Epidermal melanocyte (primary cell): ENCODE results near the gene INSL3.
A peak's percentile ranks its signal among the peaks of the same experiment; 100 is the strongest.

Source experiments
- DNase-seq: peaks from one replicate; pipeline ENCODE4 v3.0.0; 2011; ENCODE audit warnings: low spot score; ENCODE audit not compliant: insufficient read length

The INSL3 gene

DNA sequence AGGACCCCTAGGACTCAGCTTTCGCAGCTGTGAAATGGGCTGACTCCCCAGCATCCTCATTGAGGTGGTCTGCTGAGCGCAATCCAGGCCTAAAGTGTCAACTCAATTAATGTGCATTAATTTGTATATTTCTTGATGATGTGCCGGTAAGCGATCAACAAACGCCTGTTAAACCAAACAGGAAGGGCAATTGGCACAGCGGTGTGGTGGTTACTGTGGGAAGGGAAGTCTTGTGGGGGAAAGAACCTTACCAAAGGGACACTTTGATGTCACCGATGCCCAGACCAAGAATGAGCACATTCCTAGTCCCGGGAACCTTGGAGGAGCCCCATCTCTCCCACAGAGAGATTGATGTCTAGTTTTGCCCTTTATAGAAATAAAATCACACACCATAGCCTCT, 24.8 kb upstream of the INSL3 start:
- no peak for DNase-seq

DNA sequence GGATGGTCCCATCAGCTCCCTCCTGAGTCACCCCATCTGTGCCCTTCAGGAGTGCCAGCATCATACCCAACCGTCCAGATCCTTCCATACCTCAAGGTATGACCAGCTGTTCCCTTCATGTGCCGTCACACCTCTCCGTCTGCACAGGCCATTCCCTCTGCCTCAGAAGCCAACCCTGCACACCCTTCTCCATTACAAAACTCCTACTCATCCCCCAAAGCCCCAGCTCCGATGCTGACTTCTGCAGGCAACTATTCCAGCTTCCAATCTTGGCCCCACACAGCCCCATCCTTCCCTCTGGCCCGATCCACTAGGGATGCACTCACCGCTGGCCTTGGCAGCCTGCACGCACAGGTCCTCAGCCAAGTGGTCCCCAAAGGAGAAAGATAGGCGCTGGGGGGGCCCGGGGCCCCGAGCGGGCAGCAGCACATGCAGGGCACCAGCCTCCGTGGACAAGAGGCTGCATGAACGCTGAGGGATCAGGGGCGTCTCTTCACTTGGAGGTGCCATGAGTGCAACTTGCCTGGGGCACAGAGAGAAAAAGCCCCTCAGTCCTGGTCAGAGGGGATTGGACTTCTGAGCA, 22.7 kb upstream of the INSL3 start:
- no peak for DNase-seq

DNA sequence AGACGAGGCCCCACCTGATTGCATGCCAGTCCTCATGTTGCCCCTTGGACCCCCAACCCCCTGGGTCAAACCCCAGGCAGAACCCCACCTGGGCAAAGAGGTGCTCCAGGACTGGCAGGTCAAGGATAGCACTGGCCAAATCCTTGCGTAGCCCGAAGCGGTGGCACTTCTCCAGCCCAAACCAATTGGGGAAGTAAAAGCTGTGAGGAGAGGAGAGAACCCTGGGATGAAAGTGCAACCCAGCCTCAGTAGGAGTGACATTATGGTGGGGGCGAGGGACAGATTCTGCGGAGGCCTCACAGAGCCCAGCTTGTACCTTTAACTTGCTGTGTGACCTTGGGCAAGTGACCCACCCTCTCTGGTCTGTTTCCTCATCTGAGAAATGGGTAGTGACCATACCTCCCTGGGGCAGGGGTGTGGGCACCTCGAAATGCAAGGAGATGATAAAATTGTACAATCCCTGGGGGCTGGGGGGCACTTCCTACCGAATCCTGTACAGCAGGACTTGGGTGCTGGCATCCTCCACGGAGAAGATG, 22.0 kb upstream of the INSL3 start:
- no peak for DNase-seq

DNA sequence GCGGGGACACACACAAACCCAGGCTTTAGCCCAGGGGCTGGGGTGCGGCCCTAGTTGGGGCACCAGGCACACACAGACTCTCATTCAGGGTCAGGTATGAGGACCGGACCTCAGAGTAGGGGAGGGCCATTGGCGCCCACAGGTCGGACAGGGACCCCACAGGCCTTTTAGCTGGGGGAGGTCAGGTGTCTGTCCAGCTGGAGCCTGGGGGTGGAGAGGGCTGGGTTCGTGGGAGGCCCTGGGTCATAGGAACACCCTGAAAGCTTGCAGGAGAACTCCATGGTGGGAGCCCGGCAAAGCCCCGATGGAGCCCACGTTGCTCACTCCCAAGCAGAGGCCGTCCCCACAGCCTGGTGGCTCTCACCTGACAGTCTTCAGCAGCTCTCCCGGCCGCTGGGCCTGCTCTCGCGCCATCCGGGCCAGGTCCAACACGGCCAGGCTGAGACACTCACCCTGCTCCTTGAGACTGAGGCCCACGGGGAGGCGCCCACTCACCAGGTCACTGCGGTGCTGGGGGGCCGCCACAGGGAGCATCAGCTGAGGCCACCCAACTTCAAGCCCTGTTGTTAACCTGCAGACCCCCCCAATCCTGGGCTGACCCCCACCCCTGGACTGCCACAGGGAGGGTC, 21.5 kb upstream of the INSL3 start:
- no peak for DNase-seq

DNA sequence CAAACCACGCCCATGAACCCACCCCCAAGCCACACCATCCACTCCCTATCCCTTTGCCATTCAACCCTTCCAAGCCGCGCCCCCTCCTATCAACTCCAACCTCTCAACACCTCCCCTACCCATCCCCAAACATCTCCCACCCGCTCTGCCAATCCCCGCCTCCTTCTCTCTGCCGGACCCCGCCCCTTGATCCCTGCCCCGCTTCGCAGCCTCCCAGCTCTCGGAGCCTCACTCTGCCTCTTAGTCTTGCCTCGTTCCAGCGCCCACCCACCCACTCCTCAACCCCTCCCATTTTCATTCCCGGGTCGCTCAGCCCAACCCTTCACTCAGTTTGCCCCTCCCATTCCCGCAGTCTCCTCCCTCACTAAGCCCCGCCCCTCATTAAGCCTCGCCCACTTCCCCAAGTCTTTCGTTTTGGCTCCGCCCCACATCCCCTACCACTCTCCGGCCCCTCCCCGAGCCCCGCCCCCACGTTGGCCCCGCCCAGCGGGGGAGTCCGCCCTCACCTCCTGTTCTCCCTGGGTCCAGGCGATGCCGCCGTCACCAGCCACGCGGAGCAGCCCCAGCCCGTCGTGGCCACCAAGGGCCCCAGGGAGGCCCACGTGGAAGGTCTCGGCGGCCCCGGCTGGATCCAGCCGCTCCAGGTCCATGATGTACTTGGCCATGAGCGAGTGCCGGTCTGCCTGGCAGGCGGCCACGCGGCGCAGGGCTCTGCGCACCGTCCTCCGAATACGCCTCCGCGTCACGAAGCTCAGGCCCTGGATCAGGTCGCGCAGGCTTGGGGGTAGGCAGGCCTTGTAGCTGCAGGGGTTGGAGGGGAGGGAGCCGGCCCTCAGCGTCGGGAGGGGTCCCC, 20.7 kb upstream of the INSL3 start:
- peak; percentile 93 for DNase-seq

DNA sequence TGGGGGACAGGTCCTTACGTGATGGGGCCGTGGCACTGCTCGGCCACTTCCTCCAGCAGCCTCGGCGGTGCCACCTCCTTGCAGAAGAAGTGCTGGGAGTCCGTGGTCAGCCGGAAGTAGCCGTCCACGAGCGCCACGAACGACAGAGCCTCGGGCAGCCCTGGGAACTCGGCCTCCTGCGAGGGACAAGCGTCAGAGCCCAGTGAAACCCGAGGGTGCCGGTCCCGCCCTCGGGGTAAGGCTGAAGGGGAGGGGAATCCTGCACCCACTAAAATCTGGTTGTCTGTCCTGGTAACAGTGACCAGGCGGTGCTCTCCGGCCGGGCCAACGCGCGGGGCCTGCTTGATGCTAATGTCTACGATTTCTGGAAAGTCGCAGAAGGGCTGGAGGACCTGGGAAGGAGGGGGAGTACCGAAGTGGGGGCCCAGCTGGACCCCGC, 20.1 kb upstream of the INSL3 start:
- DNase-seq = no peak

DNA sequence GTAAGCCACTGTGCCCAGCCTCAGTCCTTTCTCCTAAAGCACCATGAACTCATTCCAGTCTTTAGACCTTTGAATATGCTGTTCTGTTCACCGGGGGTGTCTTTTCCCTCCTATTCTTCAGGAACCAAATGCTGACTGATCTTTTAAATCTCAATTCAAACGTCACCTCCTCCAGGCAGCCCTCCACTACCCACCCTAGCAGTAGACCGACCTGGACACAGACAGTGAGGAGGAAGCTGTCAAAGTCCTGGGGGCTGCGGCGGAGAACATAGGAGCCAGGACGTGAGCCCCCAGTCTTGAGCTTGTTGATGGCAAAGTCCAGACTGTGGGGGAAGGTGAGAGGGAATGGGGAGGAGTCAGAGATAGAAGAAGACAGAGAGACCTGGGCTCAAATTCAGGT, 18.7 kb upstream of the INSL3 start:
- no peak for DNase-seq

DNA sequence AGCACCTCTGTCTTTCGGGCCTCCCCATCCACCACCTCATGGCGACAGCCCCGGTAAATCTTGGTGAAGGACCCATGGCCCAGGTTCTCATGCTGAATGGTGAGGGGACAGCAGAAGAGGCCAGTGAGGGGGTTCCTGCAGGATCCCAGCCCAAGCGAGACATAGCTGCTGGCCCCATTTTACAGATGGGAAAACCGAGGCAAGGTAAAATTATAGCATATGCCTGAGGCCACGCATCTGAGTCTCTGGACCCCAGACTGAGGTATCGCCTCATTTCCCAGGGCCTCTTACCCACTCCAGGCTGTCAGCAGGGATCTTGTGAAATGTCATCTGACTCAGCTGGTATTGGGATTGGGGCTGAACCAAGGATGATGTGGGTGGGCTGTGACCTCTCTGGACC, 16.7 kb upstream of the INSL3 start:
- DNase-seq = no peak

DNA sequence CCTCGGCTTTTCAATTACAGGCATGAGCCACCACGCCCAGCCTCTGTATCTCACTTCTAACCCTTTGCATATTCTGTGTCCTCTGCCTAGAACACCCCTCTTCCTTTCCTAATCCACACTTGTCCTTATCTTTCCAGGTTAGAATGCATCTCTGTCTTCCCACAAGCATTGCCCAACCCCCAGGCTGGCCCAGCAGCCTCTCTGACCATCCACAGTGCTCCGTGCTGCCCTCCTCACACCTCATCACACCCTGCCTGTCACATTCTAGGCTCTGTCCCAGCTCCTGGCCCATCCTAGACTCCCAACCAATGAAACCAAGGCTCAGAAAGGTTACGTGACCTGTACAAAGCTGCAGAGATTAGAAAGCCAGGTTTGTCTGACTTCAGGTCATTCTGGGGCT, 15.2 kb upstream of the INSL3 start:
- DNase-seq = no peak

DNA sequence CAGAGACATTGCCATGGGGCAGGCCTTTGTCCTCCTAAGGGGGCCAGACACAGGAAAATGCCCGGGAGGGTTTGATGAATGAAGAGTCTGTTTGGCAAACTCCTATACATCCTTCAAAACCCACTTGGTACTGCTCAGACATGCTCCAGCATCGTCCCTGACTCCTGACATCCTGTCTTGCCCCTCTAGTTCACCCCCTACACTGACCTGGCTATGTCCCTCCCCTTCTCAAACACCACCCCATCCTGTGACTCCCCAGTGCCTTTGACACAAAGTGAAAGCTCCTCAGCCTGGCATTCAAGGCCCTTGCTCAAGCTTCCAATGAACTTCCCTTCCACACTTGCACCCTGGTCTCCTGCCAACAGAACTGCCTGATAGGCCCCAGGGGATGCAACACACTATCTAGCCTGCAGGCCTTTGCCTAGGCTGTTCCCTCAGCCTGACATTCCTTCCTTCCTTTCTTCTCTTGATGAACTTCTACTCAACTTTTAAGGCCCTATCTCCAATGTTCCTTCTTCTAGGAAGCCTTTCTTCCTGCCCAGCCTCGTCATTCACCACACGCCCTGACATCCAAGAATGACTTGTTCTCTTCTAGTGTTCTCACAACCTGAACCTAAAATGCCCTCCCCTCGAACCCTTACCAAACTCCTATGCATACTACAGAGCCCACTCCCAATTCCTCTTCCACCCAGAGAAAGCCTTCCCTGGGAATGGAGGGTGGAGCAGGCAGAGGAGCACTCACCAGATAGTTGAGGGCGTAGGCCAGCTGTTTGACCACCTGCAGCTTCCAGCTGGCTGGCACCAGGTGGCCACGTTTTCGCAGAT, 14.1 kb upstream of the INSL3 start:
- no peak for DNase-seq

DNA sequence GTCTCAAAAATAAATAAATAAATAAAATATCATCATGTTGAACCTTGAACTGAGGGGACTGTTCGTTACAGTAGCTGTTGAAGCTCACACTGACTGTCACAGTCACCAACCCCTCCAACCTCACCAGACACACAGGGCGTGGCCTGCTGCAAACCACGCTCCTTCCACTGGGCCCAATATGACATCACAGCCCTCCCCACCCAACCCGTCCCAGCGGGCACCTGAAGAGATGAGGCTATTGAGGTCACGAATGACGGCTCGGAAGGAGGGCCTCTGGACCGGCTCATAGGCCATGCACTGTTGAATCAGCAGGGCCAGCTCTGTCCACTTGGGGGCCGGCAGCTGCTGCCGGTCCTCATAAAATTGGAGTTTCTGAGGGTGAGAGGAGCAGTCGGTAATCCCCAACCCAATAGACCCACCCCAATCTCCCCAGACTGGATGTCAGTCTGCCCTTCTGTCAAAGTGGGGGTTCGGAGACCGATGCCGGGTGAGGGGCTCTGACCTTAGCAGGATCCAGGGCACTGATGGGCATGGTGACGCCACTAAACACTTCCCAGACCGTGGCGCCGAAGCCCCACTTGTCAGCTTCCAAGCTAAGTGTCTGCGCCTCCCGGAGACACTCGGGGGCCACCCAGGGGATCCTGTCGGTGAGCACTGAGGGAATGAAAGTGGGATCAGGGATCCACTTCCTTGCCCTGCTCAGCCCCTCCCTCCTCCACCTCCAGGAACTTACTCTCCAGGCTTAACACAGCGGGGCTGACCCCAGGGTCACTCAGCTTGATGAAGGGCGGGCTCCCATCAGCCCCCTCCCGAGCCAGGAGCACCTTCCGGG, 13.2 kb upstream of the INSL3 start:
- no peak for DNase-seq

DNA sequence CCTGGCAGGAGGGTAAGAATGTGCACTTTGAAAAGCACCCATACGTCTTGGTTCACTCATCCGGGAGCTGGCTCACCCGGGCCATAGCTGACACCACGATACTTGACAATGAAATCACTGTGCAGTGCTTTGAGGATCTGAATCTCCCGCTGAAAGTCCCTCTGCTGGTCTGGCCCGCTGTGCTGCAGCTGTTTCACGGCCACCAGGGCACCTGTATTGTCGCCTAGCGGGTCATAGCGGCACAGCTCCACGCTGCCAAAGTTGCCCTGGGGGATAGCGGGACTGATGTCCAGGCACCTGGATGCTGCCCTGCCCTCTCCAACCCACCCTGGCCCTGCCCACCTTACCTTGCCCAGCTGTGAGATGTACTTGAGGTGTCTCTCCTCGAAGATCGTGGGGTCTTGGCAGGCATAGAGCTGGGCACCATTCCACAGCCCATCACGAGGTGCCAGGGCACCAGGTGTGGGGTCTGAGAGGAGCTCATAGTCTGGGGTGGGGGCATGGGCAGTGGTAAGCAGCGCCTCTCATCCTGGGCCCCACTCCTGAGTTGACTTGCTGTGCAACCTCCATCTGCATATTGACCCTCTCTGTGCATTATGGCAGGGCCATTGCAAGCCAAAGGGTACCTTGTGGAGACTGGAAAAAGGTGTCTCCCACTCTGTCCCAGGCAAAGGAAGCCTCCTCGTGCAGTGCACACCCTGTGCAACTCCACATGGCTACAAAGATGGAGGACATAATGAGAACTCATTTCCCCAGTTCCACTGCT, 11.3 kb upstream of the INSL3 start:
- no peak for DNase-seq

DNA sequence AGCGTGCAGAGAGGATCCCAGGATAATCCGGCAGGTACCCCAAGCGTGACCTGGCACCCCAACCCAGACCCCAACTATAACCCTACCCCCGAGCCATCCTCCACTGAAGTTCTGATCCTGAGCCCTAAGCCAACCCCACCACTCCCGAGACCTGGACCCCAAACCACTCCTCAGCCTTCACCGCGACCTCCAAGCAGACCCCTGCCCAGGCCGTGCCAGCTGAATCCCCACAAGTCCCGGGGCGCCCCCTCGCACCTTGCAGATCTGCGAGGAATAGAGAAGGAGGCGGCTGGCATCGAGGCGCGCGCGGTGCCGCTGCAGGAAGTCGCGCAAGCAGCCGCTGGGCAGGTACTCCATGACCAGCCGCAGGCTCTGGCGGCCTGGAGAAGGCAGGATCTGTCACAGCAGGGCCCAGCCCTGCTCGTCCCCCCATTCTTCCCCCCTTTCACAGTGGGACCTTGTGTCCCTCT, 10.1 kb upstream of the INSL3 start:
- DNase-seq = no peak

DNA sequence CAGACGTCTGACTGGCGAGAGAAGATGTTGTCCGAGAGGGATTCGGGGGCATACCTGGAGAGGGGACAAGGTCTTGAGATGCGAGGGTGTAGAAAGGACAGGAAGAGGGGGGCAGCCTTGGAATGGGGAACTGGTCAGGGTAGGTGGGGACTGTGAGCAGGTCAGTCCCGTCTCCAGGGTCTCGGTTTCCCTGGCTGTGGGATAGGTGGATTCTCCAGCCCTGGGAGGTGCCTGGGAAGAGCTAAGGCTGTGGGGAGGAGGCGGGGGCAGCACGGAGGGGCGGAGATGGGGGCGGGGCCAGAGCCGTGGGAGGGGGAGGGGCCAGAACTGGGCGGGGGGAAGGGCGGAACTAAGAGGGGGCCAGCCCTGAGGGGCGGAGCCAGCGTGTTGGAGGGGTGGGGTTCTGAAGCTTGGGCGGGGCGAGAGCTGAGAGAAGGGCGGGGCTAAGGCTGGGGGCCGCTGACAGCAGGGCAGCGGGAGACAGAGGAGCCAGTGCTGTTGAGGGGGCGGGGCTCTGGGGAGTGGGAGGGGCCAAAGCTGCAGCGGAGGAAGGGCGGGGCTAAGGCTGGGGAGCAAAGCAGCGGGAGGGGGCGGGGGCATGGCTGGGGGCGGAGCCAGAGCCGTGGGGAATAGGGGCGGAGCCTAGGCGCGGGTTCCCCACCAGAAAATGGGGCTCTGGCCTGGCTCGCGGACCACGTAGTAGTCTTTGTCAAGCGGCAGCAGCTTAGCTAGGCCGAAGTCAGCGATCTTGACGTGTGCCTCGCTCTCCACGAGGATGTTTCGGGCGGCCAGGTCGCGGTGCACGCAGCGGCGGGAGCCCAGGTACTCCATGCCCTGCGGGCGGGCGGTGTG, 9.5 kb upstream of the INSL3 start:
- peak; percentile 42 for DNase-seq

DNA sequence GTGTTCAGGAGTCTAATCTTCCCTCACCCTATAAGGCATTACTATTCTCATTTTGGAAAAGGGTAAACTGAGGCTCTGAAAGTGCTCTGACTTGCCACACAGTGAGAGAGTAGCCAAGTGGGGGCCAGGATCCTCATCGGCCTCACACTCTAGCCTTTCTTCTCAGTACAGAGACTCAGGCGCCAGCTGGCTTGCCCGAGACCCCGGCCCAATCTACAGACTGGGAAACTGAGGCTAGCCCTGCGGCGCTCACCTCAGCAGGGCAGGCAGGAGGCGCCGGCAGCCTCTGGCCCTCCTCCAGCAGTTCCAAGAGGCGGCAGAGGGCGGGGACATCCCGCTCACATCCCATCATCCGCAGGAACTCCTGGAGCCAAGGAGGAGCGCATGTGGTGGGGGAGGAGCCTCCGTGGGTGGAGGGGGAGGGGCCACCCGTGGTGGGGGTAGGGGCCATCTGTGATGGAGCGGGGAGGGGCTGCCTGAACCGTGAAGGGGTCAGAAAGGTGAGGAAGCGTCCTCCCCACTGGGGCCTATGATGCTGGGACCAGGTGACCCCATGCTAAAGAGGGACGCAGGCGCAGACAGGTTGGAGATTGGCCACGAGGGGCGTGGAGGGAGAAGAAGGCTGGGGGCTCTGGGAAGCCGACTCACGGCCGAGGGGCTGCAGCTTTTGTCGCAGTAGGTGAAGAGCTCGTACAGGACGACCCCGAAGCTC, 8.7 kb upstream of the INSL3 start:
- no peak for DNase-seq

DNA sequence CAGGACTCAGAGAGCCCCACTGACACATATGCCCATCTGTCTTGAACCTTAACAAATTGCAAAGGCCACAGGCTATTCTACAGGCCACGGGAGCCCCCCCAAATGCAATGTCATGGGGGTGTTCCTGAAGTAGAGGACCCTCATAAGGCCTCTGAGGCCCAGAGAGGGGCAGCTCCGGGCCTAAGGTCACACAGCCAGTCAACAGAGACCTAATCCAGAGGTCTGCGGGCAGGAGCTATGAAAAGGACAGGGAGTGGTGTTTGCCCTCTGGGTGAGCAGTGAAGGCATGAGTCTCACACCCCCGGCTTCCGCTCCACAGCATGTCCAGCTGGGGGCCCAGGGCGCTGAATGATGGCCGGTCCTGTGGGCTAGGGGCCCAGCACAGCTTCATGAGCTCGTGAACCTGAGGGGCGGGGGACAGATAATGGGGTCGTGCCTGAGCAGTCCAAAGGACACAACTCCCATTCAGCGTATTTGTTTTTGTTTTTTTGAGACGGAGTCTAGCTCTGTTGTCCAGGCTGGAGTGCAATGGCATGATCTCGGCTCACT, 5.3 kb upstream of the INSL3 start:
- DNase-seq = no peak

DNA sequence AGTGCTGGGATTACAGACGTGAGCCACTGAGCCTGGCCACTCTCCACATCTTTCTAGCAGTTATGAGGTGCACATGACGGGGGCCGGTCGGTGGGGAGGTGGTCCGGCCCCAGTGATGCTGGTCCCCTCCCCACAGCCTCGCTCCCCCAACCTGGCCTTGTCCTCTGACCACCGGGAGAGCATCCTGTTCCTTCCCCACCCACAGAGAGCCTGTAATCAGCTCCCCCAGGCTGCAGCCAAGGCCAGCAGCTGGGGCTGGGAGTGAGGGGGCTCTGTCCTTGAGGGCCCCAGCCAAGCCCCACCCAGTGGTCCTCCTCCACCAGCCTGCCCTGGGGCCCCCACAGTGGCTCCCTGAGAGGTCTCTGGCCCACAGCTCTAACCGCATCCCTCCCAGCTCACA, 3.0 kb upstream of the INSL3 start:
- DNase-seq = no peak
